ENCODE data around the gene NANOS3. TPM values are rescaled to one million over a fixed set of nuclear protein-coding genes. Genes with fewer than 3 reads are reported as not detected.
A peak's percentile ranks its signal among the peaks of the same experiment; 100 is the strongest.

Gene NANOS3
- total and polyA plus RNA-seq, 9 of the 15 experiments (the other 6 are each of a cell fraction or from before 2014, with no cell fraction given) = not detected

DNA sequence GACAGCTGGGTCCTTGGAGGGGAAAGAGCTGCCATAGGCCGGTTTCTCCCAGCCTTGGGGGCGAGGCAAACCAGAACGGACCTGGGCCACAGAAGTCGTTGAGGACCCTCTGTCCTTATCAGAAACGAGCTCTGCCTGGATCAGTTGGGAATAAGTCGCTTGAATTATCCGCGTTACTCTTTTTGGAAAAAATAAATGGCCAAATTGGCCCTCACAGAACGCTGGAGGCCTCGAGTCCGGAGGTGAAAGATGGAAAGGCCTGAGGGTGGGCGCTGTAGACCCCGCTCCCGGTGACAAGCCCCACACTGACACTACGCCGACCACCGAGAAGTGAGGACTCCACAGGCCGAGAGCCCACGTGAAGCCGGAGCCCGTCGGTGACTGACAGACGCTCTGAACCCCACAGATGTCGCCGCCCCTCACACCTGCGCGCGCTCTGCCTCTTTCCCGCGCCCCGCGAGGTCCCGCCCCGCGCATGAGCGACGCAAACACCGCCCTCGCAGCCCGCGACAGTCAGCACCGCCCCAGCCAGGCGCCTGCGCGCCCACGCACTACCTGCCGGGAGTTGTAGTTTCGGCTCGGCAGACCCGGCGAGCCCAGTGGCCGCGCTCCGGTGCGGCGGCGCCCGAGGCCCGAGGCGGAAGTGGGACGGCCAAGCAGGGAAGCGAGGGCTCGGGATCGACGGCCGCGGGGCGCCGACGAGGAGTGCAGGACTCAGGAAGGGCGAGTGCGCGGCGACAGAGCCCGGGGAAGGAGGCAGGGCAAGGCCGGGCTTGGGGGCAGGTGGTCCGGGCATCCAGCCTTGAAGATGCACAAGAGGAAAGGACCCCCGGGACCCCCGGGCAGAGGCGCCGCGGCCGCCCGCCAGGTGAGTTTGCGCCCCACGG is 28.9 kb downstream of the NANOS3 start, which contains the start of the genes BRME1 and CC2D1A (continued):
- TF ChIP-seq, protein P1, sequence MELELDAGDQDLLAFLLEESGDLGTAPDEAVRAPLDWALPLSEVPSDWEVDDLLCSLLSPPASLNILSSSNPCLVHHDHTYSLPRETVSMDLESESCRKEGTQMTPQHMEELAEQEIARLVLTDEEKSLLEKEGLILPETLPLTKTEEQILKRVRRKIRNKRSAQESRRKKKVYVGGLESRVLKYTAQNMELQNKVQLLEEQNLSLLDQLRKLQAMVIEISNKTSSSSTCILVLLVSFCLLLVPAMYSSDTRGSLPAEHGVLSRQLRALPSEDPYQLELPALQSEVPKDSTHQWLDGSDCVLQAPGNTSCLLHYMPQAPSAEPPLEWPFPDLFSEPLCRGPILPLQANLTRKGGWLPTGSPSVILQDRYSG (tag; conservative IDR thresholded peaks at IDR 0.05; ENCODE audit: low read depth) = no peak
- TF ChIP-seq SUPT5H (IDR thresholded peaks at IDR 0.05) = peak; percentile 76
- TF ChIP-seq CSDE1 (IDR thresholded peaks at IDR 0.05) = no peak; a peak in 1 of 4 replicates
- TF ChIP-seq JUNB (CRISPR knock-in tag; conservative IDR thresholded peaks at IDR 0.05) = no peak
- TF ChIP-seq TCF3 (CRISPR knock-in tag; IDR thresholded peaks at IDR 0.05) = peak; percentile 41; the same call in 1 of the 2 replicates
- TF ChIP-seq, protein P2, sequence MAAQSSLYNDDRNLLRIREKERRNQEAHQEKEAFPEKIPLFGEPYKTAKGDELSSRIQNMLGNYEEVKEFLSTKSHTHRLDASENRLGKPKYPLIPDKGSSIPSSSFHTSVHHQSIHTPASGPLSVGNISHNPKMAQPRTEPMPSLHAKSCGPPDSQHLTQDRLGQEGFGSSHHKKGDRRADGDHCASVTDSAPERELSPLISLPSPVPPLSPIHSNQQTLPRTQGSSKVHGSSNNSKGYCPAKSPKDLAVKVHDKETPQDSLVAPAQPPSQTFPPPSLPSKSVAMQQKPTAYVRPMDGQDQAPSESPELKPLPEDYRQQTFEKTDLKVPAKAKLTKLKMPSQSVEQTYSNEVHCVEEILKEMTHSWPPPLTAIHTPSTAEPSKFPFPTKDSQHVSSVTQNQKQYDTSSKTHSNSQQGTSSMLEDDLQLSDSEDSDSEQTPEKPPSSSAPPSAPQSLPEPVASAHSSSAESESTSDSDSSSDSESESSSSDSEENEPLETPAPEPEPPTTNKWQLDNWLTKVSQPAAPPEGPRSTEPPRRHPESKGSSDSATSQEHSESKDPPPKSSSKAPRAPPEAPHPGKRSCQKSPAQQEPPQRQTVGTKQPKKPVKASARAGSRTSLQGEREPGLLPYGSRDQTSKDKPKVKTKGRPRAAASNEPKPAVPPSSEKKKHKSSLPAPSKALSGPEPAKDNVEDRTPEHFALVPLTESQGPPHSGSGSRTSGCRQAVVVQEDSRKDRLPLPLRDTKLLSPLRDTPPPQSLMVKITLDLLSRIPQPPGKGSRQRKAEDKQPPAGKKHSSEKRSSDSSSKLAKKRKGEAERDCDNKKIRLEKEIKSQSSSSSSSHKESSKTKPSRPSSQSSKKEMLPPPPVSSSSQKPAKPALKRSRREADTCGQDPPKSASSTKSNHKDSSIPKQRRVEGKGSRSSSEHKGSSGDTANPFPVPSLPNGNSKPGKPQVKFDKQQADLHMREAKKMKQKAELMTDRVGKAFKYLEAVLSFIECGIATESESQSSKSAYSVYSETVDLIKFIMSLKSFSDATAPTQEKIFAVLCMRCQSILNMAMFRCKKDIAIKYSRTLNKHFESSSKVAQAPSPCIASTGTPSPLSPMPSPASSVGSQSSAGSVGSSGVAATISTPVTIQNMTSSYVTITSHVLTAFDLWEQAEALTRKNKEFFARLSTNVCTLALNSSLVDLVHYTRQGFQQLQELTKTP (IDR thresholded peaks at IDR 0.05; ENCODE audit: low read depth in 1 of 2, partially characterized antibody in 2 of 2) = no peak
- peak; percentile 33; the same call in 1 of the 2 replicates for TF ChIP-seq ESRRA (IDR thresholded peaks at IDR 0.05; ENCODE audit: borderline replicate concordance, low read depth)
- TF ChIP-seq, protein P3, sequence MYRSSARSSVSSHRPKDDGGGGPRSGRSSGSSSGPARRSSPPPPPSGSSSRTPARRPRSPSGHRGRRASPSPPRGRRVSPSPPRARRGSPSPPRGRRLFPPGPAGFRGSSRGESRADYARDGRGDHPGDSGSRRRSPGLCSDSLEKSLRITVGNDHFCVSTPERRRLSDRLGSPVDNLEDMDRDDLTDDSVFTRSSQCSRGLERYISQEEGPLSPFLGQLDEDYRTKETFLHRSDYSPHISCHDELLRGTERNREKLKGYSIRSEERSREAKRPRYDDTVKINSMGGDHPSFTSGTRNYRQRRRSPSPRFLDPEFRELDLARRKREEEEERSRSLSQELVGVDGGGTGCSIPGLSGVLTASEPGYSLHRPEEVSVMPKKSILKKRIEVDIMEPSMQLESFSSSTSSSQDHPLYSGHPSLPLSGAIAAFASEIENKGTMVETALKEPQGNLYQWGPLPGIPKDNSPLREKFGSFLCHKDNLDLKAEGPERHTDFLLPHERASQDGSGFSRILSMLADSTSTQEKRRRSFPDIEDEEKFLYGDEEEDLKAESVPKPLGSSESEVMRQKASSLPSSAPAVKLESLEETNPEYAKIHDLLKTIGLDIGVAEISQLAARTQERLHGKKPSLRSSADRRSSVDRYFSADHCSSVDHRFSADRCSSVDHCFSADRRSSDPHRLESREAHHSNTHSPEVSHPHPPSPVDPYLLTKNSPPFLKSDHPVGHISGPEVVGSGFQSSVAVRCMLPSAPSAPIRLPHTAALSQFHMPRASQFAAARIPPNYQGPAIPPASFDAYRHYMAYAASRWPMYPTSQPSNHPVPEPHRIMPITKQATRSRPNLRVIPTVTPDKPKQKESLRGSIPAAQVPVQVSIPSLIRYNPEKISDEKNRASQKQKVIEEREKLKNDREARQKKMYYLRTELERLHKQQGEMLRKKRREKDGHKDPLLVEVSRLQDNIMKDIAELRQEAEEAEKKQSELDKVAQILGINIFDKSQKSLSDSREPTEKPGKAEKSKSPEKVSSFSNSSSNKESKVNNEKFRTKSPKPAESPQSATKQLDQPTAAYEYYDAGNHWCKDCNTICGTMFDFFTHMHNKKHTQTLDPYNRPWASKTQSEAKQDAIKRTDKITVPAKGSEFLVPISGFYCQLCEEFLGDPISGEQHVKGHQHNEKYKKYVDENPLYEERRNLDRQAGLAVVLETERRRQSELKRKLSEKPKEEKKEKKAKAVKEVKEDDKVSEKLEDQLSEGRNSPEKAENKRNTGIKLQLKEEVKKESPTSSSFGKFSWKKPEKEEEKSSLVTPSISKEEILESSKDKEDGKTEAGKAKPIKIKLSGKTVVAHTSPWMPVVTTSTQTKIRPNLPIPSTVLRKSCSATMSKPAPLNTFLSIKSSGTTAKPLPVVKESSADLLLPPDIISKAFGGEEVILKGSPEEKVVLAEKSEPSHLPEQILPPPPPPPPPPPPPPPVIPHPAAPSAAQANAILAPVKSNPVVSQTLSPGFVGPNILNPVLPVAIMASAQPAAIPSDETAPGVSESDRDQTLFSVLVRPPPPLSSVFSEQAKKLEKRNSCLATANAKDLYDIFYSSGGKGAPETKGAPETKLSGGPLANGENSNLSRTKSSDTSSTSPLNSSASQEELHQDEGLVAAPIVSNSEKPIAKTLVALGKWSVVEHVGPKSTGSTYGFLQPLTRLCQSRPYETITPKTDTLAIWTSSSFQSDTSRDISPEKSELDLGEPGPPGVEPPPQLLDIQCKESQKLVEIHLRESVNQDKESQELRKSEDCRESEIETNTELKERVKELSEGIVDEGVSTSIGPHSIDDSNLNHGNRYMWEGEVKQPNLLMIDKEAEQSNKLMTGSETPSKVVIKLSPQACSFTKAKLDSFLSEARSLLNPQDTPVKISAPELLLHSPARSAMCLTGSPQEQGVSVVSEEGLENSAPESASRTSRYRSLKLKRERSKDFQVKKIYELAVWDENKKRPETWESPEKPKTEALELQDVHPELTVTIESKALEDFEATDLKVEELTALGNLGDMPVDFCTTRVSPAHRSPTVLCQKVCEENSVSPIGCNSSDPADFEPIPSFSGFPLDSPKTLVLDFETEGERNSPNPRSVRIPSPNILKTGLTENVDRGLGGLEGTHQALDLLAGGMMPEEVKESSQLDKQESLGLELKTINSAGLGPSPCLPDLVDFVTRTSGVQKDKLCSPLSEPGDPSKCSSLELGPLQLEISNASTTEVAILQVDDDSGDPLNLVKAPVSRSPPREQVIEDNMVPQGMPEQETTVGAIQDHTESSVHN (IDR thresholded peaks at IDR 0.05; ENCODE audit: borderline replicate concordance in 1 of 2, low read depth in 1 of 2) = no peak
- no peak for TF ChIP-seq TEAD2 (tag; IDR thresholded peaks at IDR 0.05)
